Left ventricle myocardium inferior (tissue), 1 donor: Measurements from ENCODE around the gene CHD1L. TPM values are rescaled to one million over a fixed set of nuclear protein-coding genes. Genes with fewer than 3 reads are reported as not detected.

Source experiments
- DNase-seq: peaks from one replicate; pipeline ENCODE4 v3.0.0-alpha.2; 2020
- H3K27ac ChIP-seq: fragments of 200-600 bp; replicated peaks from 2 replicates; pipeline ENCODE4 v1.8.0; 2021
- H3K27me3 ChIP-seq: fragments of 200-600 bp; 2 replicates; pipeline ENCODE4 v1.8.0; 2021; ENCODE audit warnings: low read depth
- H3K36me3 ChIP-seq: fragments of 200-600 bp; 2 replicates; pipeline ENCODE4 v1.8.0; 2021
- H3K4me1 ChIP-seq: fragments of 200-600 bp; 2 replicates; pipeline ENCODE4 v1.8.0; 2021
- H3K4me3 ChIP-seq: fragments of 200-600 bp; 2 replicates; pipeline ENCODE4 v1.8.0; 2021; ENCODE audit warnings: mild to moderate bottlenecking, moderate library complexity
- H3K9me3 ChIP-seq: fragments of 200-600 bp; replicated peaks from 2 replicates; pipeline ENCODE4 v1.8.0; 2021
- intact Hi-C: fragments of 100-400 bp; cut with micrococcal nuclease; formaldehyde crosslinking; loops from one replicate; pipeline ENCODE4 v1.11.0; 2022
- total RNA-seq: library from RNA; stranded (reverse); fragmentation: NEBNext Ultra II Directional; extraction: Animal tissue kit (Norgen Biotek cat#: 25700); gene quantifications from one replicate; pipeline ENCODE4 v1.2.1, GENCODE V29; 2021
- TF ChIP-seq, protein P1 (sequence below): fragments of 200-600 bp; IDR thresholded peaks from 2 replicates; pipeline ENCODE4 v1.8.0; 2021; ENCODE audit warnings: antibody characterized with exemption, mild to moderate bottlenecking, borderline replicate concordance
- donor health status: DM: no; HTN: yes; CAD: no; lungs with severe emphysema.

Gene CHD1L
- total RNA-seq, 1 donor from 2014 or later, result 7.6 TPM

DNA sequence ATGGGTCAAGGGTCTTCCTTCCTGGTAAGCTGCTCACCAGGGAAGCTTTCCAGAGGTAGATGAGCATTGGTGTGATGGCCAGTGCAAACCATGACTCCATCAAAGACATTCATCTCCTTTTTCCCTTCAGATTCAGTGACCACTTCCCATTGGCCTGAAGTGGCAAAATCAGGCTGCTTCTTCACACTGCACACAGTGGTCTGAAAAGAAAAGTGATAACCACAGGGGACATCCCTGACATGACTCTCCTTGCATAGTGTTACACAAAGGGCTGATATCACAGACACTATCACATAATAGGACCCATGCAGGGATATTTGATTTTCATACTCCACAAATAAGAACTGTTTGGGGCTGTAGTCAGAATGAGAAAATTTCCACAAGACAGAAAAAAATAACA is 29.2 kb upstream of the CHD1L start:
- no peaks in the 10 kb centered on the region for H3K27me3 ChIP-seq
- H3K9me3 ChIP-seq, result no peaks in the 10 kb centered on the region
- TF ChIP-seq, protein P1, sequence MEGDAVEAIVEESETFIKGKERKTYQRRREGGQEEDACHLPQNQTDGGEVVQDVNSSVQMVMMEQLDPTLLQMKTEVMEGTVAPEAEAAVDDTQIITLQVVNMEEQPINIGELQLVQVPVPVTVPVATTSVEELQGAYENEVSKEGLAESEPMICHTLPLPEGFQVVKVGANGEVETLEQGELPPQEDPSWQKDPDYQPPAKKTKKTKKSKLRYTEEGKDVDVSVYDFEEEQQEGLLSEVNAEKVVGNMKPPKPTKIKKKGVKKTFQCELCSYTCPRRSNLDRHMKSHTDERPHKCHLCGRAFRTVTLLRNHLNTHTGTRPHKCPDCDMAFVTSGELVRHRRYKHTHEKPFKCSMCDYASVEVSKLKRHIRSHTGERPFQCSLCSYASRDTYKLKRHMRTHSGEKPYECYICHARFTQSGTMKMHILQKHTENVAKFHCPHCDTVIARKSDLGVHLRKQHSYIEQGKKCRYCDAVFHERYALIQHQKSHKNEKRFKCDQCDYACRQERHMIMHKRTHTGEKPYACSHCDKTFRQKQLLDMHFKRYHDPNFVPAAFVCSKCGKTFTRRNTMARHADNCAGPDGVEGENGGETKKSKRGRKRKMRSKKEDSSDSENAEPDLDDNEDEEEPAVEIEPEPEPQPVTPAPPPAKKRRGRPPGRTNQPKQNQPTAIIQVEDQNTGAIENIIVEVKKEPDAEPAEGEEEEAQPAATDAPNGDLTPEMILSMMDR, result no peak
- no peak overlapping the region for H3K4me3 ChIP-seq
- H3K4me1 ChIP-seq, result no peaks in the 10 kb centered on the region
- H3K27ac ChIP-seq, result no peak overlapping the region
- H3K36me3 ChIP-seq, result peaks cover 16% of the 10 kb centered on the region
- intact Hi-C loops, result no loop called here
- no peak for DNase-seq

GRCh38 chr1:147214325-147214724 is 28.2 kb upstream of the CHD1L start:
- Histone ChIP-seq H3K27me3 (no peaks in the 10 kb centered on the region), H3K4me1 (no peaks in the 10 kb centered on the region), H3K36me3 (peaks cover 10% of the 10 kb centered on the region), H3K4me3 (no peak overlapping the region), H3K27ac (no peak overlapping the region), H3K9me3 (no peaks in the 10 kb centered on the region)
- TF ChIP-seq, protein P1, result no peak
- DNase-seq, result no peak
- intact Hi-C loops, result no loop called here

DNA sequence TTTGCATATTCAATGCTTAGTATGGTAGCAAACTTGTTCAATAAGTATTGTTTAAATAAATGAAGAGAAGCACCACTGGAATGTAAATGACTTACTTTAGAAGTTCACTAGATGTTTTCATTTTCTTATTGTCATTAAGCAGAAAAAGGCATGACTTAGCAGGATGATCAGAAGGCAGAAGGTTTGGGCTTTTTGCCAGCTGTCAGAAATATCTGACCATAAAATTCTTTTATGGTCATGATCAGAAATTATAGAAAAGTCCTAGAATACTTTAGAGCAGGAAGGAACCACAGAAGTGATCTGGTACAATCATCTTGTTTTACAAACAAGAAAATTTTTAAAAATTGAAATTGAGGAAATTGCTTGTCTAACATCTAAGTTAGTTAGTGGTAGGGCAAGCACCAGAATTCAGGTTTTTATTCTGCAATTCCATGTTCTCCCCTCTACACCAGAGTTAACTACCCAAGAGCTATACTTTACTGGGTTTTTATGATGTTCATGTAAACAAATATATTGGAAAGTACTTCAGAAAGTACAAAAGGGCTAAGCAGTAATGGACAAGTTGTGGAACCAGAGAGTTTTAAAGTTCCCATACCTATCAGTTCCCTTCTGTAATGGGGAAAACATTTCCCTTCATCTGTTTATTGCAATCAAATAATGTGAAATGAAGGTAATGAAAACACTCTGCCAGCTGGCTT is 27.5 kb upstream of the CHD1L start:
- no peaks in the 10 kb centered on the region for H3K9me3 ChIP-seq
- no peaks in the 10 kb centered on the region for H3K27me3 ChIP-seq
- no peaks in the 10 kb centered on the region for H3K4me1 ChIP-seq
- no peak overlapping the region for H3K27ac ChIP-seq
- H3K36me3 ChIP-seq, result peaks cover 10% of the 10 kb centered on the region
- TF ChIP-seq, protein P1, result no peak
- intact Hi-C loops, result no loop called here
- no peak for DNase-seq
- H3K4me3 ChIP-seq, result no peak overlapping the region

GRCh38 chr1:147215540-147215916 is 27.0 kb upstream of the CHD1L start:
- no peak overlapping the region for H3K27ac ChIP-seq
- intact Hi-C loops, result no loop called here
- no peaks in the 10 kb centered on the region for H3K4me1 ChIP-seq
- no peaks in the 10 kb centered on the region for H3K9me3 ChIP-seq
- H3K4me3 ChIP-seq, result no peak overlapping the region
- no peak for DNase-seq
- H3K36me3 ChIP-seq, result peaks cover 10% of the 10 kb centered on the region
- no peaks in the 10 kb centered on the region for H3K27me3 ChIP-seq
- TF ChIP-seq, protein P1, result no peak

- TF ChIP-seq, protein P1, result no peak
- no peak for DNase-seq
- Histone ChIP-seq H3K4me1 (no peaks in the 10 kb centered on the region), H3K9me3 (no peaks in the 10 kb centered on the region), H3K36me3 (peaks cover 10% of the 10 kb centered on the region), H3K4me3 (no peak overlapping the region), H3K27me3 (no peaks in the 10 kb centered on the region), H3K27ac (no peak overlapping the region)
- intact Hi-C loops, result no loop called here
Observed at GRCh38 chr1:147216124-147216523, 26.4 kb upstream of the CHD1L start.
